ENCODE measurements around the gene ENGASE. TPM values are rescaled to one million over a fixed set of nuclear protein-coding genes. Genes with fewer than 3 reads are reported as not detected.

The ENGASE gene
- total RNA-seq, 1 donor from 2014 or later = 11.5 TPM

- no peaks in the 10 kb centered on the region for H3K36me3 ChIP-seq (ENCODE audit: insufficient read depth, low read length)
- Mint-ChIP-seq H3K27me3 (ENCODE audit: low read depth, unreplicated experiment) (peaks cover 36% of the 10 kb centered on the region), H3K4me1 (ENCODE audit: low read depth, unreplicated experiment) (peaks cover 3% of the 10 kb centered on the region), H3K36me3 (ENCODE audit: low read depth, unreplicated experiment) (no peaks in the 10 kb centered on the region), H3K4me3 (ENCODE audit: unreplicated experiment) (no peak overlapping the region), H3K27ac (ENCODE audit: unreplicated experiment) (no peak overlapping the region), H3K9me3 (ENCODE audit: unreplicated experiment) (peaks cover 2% of the 10 kb centered on the region)
- H3K4me3 ChIP-seq (ENCODE audit: insufficient read depth, low read depth, low read length) = no peak overlapping the region
- FAIRE-seq (no peak), DNase-seq (ENCODE audit: low read depth) (no peak)
- H3K9me3 ChIP-seq (ENCODE audit: insufficient read depth, low read depth, low read length) = peaks cover 3% of the 10 kb centered on the region
- H3K4me1 ChIP-seq (ENCODE audit: insufficient read depth, low read length) = no peaks in the 10 kb centered on the region
- no peak overlapping the region for H3K27ac ChIP-seq (ENCODE audit: low read depth, low read length)
- no peaks in the 10 kb centered on the region for H3K27me3 ChIP-seq (ENCODE audit: insufficient read depth, low read length)
- H3K4me2 ChIP-seq (ENCODE audit: low read length) = no peak overlapping the region
- TF ChIP-seq EZH2 (IDR thresholded peaks at IDR 0.05; ENCODE audit: insufficient read depth, low read length) (no peak), CTCF (IDR thresholded peaks at IDR 0.05; ENCODE audit: insufficient read depth, low read depth, low read length) (no peak)
- H3K9ac ChIP-seq (ENCODE audit: low read length) = no peak overlapping the region
- H4K20me1 ChIP-seq (ENCODE audit: insufficient read depth, low read length) = no peaks in the 10 kb centered on the region
- no peaks in the 10 kb centered on the region for H3K79me2 ChIP-seq (ENCODE audit: insufficient read depth, low read length)
- no peak overlapping the region for H2AFZ ChIP-seq (ENCODE audit: low read depth, low read length)
Observed at GRCh38 chr17:79133214-79133613, 58.6 kb downstream of the ENGASE start.

- H2AFZ ChIP-seq (ENCODE audit: low read depth, low read length) = no peak overlapping the region
- no peaks in the 10 kb centered on the region for H3K79me2 ChIP-seq (ENCODE audit: insufficient read depth, low read length)
- no peak for DNase-seq (ENCODE audit: low read depth)
- H3K4me1 ChIP-seq (ENCODE audit: insufficient read depth, low read length) = no peaks in the 10 kb centered on the region
- FAIRE-seq = no peak
- H3K36me3 ChIP-seq (ENCODE audit: insufficient read depth, low read length) = no peaks in the 10 kb centered on the region
- peaks cover 2% of the 10 kb centered on the region for H3K9me3 Mint-ChIP-seq (ENCODE audit: unreplicated experiment)
- no peaks in the 10 kb centered on the region for H3K36me3 Mint-ChIP-seq (ENCODE audit: low read depth, unreplicated experiment)
- no peak overlapping the region for H3K4me3 Mint-ChIP-seq (ENCODE audit: unreplicated experiment)
- no peaks in the 10 kb centered on the region for H4K20me1 ChIP-seq (ENCODE audit: insufficient read depth, low read length)
- no peak overlapping the region for H3K4me2 ChIP-seq (ENCODE audit: low read length)
- peaks cover 4% of the 10 kb centered on the region for H3K9me3 ChIP-seq (ENCODE audit: insufficient read depth, low read depth, low read length)
- H3K9ac ChIP-seq (ENCODE audit: low read length) = no peak overlapping the region
- no peak overlapping the region for H3K4me3 ChIP-seq (ENCODE audit: insufficient read depth, low read depth, low read length)
- no peak overlapping the region for H3K27ac Mint-ChIP-seq (ENCODE audit: unreplicated experiment)
- no peaks in the 10 kb centered on the region for H3K27me3 ChIP-seq (ENCODE audit: insufficient read depth, low read length)
- H3K27ac ChIP-seq (ENCODE audit: low read depth, low read length) = no peak overlapping the region
- H3K27me3 Mint-ChIP-seq (ENCODE audit: low read depth, unreplicated experiment) = peaks cover 36% of the 10 kb centered on the region
- H3K4me1 Mint-ChIP-seq (ENCODE audit: low read depth, unreplicated experiment) = peaks cover 3% of the 10 kb centered on the region
- TF ChIP-seq EZH2 (IDR thresholded peaks at IDR 0.05; ENCODE audit: insufficient read depth, low read length) (no peak), CTCF (IDR thresholded peaks at IDR 0.05; ENCODE audit: insufficient read depth, low read depth, low read length) (no peak)
Observed at GRCh38 chr17:79133985-79134384, 59.4 kb downstream of the ENGASE start.

GRCh38 chr17:79135011-79135410 lies 60.4 kb downstream of the ENGASE start:
- Mint-ChIP-seq H3K36me3 (ENCODE audit: low read depth, unreplicated experiment) (no peaks in the 10 kb centered on the region), H3K27me3 (ENCODE audit: low read depth, unreplicated experiment) (peaks cover 39% of the 10 kb centered on the region), H3K9me3 (ENCODE audit: unreplicated experiment) (peaks cover 2% of the 10 kb centered on the region), H3K4me1 (ENCODE audit: low read depth, unreplicated experiment) (peaks cover 3% of the 10 kb centered on the region), H3K4me3 (ENCODE audit: unreplicated experiment) (no peak overlapping the region), H3K27ac (ENCODE audit: unreplicated experiment) (no peak overlapping the region)
- FAIRE-seq (no peak), DNase-seq (ENCODE audit: low read depth) (no peak)
- no peak overlapping the region for H3K9ac ChIP-seq (ENCODE audit: low read length)
- no peaks in the 10 kb centered on the region for H4K20me1 ChIP-seq (ENCODE audit: insufficient read depth, low read length)
- H3K79me2 ChIP-seq (ENCODE audit: insufficient read depth, low read length) = no peaks in the 10 kb centered on the region
- TF ChIP-seq EZH2 (IDR thresholded peaks at IDR 0.05; ENCODE audit: insufficient read depth, low read length) = no peak
- TF ChIP-seq CTCF (IDR thresholded peaks at IDR 0.05; ENCODE audit: insufficient read depth, low read depth, low read length) = no peak
- H3K4me1 ChIP-seq (ENCODE audit: insufficient read depth, low read length) = no peaks in the 10 kb centered on the region
- no peak overlapping the region for H3K4me2 ChIP-seq (ENCODE audit: low read length)
- no peaks in the 10 kb centered on the region for H3K36me3 ChIP-seq (ENCODE audit: insufficient read depth, low read length)
- no peaks in the 10 kb centered on the region for H3K27me3 ChIP-seq (ENCODE audit: insufficient read depth, low read length)
- H3K27ac ChIP-seq (ENCODE audit: low read depth, low read length) = no peak overlapping the region
- no peak overlapping the region for H2AFZ ChIP-seq (ENCODE audit: low read depth, low read length)
- H3K9me3 ChIP-seq (ENCODE audit: insufficient read depth, low read depth, low read length) = peaks cover 4% of the 10 kb centered on the region
- H3K4me3 ChIP-seq (ENCODE audit: insufficient read depth, low read depth, low read length) = no peak overlapping the region
